GM18519 (cell line): Measurements from ENCODE around the gene GALNT13.

Source experiments
- ATAC-seq: cut with Tn5 transposase; IDR thresholded peaks from one replicate; pipeline ENCODE4 v1.9.1; 2021; ENCODE audit warnings: mild to moderate bottlenecking, moderate library complexity; ENCODE audit not compliant: unreplicated experiment, low FRiP score

Gene GALNT13

DNA sequence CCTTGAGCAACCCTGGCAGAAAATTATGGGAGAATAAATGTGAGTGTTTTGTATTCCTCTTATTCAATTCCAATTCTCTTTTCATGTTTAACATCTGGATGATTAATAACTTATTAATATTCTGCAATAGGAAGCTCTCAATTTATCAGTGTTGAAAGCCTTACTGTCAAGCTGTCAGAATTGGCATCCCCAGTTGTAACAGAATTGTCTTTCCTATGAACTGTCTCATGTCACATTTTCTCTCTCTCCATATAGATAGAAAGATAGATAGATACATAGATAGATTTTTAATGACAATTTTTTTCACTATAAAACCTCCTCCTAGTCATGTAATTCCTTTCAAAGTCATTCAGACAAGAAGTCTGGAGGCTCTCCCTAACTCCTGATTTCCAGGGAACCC lies 331.5 kb downstream of the GALNT13 start:
- no peak for ATAC-seq

- no peak for ATAC-seq
Observed at GRCh38 chr2:154203902-154204301, 332.2 kb downstream of the GALNT13 start.

DNA sequence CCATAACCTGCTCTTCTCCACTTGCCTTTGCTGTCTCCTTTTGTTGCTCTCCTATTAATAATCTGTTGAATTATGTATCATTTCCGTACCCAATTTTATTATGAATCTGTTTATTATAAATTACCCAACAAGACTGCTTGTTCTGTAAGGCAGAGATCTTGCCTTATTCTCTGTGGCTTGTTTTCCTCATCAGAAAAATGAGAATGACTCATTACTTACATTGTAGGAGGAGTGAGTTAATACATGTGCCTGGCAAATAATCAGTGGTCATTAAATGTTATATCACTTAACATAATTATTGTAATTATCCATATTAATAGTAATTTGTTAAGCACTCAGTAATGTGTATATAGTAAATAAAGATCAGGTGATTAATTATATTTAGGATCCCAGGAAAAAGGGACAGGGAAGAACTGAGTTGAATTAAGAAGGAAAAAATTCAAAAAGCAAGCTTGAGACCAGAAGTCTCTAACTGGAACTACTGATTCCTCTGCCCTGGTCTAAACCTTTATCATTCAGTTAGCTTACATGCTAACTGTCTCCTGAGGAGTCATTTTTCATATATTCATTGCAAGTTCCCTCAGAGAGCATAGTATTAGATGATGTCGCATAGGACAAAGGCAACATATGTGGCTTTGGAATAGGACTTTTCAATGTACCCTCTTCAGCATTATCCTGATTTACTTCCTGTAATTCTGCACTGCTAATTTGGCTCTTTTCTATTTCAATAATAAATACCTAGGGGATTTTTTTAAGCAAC lies 335.7 kb downstream of the GALNT13 start:
- ATAC-seq = no peak

DNA sequence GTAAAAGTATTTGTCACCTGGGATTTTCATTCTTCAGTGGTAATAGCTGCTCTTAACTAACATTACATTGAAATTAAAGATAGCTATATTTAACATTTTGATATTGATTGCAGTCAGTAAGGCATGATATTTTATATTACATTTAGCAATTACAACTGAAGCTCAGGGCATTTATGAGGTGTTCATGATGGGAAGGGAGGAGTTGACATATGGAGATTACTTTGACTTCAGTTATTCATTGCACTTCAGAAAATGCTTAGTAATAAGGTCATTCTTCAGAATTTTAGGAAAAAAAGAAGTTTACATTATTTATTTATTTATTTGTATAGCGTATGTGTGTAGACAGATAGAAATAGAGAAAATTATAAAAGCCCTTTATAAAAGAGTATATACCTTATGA lies 352.0 kb downstream of the GALNT13 start:
- no peak for ATAC-seq

DNA sequence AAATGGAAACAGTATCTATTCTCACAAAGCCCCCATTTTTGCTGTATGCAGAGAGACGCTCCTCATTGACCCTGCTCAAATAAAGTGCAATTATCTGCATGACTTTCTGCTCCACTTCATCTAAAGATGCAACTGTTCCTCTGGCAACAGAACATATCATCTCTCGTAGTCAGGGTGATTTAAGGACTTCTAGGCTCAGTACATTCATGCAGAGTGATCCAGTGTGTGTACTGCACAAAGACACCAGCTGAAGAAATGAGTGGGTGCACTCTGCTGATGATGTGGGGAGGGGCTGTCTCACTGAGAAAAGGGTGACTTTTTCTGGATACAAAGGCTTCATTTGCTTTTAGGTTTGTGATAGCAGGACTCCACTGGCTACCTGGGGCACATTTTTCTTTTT lies 355.2 kb downstream of the GALNT13 start:
- no peak for ATAC-seq

DNA sequence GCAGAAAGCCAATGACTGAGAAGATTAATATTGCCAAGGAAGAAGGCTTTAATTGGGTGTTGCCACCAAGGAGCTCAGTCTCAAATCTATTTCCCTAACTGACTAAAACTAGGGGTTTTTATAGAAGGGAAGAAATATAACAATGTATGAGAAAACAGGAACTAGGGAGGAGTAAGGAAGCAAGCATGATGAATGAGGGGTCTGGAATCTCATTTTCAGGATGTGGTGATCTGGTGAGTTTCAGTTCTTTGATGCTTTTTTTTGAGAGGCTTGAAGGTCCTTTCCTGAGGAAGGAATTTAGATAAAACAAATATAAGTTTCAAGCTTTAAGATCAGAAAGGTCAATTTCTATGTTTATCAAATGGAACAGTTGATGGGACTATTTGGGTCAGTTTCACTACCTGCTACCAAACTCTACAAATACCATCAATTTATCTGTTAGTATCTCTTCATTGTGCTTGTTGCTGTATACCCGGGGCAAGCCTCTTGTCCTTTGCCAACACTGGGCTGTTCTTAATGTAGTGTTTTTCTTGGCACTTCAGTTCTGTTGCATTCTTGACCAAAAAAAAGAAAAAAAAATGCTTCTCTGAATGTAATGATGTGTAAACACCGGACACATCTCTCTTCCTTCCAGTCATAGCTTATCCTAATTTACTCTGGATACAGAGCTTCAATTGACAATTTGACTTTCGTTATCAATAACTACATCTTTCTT lies 357.0 kb downstream of the GALNT13 start:
- no peak for ATAC-seq

- ATAC-seq = no peak
Observed at GRCh38 chr2:154229966-154230365, 358.2 kb downstream of the GALNT13 start.

- ATAC-seq = no peak
Observed at GRCh38 chr2:154231021-154231420, 359.3 kb downstream of the GALNT13 start.

DNA sequence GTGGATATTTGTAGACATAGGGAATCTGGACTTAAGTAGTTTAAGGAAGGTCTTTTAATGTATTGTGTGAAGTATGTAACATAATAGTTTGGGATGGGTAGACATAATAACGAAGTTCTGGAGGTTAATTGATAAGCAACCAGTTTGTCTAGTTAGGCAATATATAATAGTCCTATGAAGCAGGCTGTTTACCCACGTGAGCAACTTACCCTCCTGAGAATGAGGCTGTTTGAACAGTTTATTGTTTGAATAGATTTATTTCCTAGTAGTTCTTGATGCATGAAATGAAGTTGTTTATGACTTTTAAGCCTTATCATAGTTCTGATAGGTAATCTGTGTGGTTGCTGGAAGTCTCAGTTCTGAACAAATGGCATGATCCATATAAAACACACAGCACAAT lies 361.5 kb downstream of the GALNT13 start:
- ATAC-seq = no peak

DNA sequence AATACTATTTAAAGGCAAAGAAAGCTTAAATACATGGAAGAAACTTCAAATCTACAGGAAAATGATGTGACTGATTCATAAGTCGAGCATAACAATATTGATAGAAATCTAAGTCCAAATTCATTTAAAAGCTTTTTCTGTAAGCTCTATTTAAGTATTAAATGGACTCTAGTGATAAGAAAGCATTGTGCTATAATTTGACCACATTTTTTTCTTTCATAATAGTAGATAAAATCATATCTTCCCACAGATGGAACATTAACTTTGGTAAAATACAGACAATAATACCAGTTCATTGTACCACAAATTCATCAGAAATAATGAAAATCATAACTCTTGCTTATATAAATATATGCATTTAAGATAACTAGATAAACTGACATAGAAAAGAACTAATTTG lies 366.5 kb downstream of the GALNT13 start:
- ATAC-seq = no peak

DNA sequence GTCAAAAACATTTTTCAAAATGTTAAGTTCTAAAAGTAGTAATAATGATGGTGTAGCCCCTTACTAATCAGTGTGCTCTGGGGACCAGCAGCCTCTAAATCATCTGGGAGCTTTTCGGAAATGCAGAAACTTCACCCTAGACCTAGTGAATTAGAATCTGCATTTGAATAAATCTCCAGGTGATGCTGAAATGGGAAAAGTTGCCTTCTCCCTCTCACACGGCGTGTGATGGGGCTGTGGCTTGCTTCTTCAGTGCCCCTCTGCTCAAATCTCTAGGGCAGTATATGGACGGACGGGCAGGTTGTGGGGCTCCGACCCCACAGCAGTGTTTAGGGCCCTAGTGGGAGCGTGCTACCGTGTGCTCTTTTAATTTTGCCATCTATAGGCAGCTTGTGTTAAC lies 368.6 kb downstream of the GALNT13 start:
- no peak for ATAC-seq

DNA sequence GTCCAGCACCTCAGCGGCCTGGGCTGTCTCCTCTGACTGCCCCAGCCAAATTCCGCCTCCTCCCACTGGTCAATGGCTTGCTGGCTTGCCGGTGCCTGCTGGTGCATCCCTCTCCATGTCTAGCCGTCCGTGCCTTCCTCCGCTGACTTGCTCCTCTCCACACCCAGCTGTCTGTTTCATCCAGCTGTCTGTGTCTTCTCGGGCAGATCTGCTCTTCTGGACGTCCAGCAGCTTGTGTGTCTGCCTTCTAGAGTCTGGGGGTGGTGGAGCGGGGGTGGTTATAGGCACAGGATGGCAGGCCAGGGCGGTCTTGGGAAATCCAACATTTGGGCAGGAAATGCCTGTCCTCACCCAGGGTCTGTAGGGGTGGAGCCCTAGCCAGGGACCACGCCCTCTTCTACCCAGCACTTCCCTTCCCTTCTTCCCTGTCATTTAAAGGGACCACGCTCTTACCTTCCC lies 369.2 kb downstream of the GALNT13 start:
- ATAC-seq = no peak

GRCh38 chr2:154242687-154243086 lies 371.0 kb downstream of the GALNT13 start:
- ATAC-seq = no peak

- no peak for ATAC-seq
Observed at GRCh38 chr2:154243685-154244084, 372.0 kb downstream of the GALNT13 start.

GRCh38 chr2:154244932-154245331 lies 373.2 kb downstream of the GALNT13 start:
- ATAC-seq = no peak

GRCh38 chr2:154247503-154247902 lies 375.8 kb downstream of the GALNT13 start:
- no peak for ATAC-seq

DNA sequence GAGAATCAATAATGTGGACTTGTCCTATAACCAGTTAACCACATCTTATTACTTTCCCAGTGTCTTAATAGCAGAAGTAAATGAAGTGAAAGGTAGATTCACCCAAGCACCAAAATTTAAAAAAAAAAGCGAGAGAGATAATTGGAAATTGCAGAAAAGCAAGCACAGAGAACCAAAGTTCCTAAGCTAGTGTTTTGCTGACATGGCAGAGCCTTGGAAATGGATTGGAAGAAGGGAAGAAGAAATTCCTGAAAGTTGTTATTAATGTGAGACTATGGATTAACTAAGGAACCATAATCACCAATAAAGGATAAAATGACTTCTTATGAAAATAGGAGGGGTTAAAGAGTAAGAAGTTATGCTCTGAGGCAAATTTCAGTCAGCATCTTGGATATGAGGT lies 384.4 kb downstream of the GALNT13 start:
- no peak for ATAC-seq

DNA sequence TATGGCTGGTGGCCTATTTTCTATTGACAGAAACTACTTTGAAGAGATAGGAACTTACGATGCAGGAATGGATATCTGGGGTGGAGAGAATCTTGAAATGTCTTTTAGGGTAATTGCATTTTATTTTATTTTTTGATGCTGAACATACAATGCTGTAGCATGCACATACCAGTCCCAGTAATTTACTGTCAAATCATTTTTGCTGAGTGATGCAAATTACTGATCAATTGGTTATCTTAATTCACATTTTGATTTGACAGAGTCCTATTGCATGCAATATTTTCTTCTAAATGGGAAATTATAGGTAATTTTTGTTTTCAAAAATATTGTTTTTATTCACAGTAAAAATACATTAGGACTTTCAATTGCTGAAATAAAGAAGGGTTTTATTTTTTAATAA lies 387.3 kb downstream of the GALNT13 start:
- no peak for ATAC-seq

GRCh38 chr2:154261473-154262027 lies 389.8 kb downstream of the GALNT13 start:
- ATAC-seq = no peak

GRCh38 chr2:154263206-154263605 lies 391.5 kb downstream of the GALNT13 start:
- ATAC-seq = no peak

DNA sequence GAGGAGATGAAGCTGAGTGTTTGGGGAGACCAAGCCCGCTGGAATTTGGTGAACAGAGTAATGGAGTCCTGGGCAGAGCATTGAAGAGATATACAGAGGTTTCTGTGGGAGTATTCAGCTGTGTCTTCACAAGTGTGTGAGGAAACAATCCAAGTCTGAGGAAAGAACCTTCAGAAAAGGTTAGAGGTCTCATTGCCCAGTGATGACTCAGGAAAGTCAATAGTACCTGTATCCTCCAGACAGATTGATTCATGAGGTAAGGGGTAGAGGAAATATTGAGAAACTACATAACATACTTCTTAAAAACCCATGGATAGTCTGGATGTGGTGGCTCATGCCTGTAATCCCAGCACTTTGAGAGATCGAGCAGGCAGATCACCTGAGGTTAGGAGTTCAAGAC lies 392.3 kb downstream of the GALNT13 start:
- ATAC-seq = no peak

- ATAC-seq = no peak
Observed at GRCh38 chr2:154267983-154268382, 396.3 kb downstream of the GALNT13 start.
